GM18907 (cell line): ENCODE measurements around the gene TRABD.
"Not testable (repeated sequence)": the region's sequence is repeated elsewhere in the genome, so short reads cannot be mapped to it uniquely, and the experiment has no call there.

Experiments
- ATAC-seq: cut with Tn5 transposase; IDR thresholded peaks from one replicate; pipeline ENCODE4 v1.9.1; 2021; ENCODE audit warnings: mild to moderate bottlenecking, moderate library complexity; ENCODE audit not compliant: unreplicated experiment

TRABD gene, protein sequence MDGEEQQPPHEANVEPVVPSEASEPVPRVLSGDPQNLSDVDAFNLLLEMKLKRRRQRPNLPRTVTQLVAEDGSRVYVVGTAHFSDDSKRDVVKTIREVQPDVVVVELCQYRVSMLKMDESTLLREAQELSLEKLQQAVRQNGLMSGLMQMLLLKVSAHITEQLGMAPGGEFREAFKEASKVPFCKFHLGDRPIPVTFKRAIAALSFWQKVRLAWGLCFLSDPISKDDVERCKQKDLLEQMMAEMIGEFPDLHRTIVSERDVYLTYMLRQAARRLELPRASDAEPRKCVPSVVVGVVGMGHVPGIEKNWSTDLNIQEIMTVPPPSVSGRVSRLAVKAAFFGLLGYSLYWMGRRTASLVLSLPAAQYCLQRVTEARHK

DNA sequence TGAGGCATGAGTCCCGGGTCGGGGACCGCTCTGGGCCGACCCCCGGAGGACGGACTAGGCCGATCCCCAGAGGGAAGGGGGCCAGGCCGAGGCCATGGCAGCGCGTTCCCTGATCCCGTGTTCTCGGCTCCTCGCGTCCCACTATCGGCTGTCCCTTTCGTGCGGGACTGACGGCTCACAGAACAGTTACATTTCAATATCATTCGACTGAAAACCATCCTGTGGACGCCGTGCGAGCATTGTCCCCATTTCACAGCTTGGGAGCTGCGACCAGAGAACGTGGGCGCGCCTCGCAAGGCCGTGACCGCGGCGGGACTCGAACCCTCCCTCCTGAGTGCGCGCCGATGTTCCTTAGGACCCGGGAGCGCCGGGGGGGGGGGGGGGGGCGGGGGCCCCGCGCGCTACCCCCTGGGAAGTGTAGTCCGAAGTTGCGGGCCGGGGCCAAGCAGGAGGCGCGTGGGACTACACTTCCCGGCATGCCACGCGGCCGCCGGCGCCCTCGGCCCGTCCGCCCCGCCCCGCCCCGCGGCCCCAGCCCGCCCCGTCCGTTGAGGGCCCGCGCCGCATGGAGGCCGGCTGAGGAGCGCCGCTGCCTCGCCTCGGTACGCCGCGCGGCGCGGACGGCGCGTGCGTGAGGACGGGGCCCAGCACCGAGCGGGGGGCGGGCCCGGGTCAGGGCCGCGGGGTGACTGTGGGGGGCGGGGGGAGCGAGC is at the start of gene TRABD:
TSS of gene TRABD (plus strand) at position 539 of the 713 bp plus-strand sequence. CDS start 7,148 bp downstream, outside the sequence.
- ATAC-seq = no peak

DNA sequence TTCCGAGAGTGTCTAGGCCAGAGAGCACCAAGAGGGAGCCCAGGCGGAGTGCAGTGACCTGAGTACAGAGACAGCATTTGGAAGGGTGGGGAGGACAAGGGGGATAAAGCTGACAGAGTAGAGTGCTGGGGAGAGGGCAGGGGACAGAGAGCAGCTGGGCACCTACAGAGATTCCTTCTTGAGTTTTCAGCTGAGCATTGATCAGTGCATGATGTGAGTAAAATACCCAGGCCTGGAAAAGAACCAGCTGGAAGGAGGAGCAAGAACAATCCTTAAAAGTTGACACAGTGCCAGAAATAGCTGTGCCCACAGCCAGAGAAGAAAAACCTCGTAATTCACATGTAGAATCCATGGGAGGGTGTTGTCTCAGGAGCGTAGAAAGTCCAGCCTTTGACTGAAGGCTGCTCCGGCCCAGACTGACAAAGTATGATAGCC is 49.1 kb upstream of the TRABD start:
- no peak for ATAC-seq

DNA sequence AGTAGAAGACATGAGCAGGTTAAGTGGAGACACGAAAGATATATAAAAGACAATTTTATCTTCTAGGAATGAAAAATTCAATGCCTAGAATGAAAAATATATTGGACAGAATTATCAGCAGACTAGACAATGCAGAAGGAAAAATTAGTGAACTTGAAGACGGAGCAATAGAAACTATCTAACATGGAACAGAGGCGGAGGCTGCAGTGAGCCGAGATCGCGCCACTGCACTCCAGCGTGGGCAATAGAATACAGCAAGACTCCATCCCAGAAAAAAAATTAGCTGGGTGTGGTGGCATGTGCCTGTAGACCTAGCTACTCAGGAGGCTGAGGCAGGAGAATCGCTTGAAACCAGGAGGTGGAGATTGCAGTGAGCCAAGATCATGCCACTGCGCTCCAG is 48.4 kb upstream of the TRABD start:
- not testable (repeated sequence) for ATAC-seq

DNA sequence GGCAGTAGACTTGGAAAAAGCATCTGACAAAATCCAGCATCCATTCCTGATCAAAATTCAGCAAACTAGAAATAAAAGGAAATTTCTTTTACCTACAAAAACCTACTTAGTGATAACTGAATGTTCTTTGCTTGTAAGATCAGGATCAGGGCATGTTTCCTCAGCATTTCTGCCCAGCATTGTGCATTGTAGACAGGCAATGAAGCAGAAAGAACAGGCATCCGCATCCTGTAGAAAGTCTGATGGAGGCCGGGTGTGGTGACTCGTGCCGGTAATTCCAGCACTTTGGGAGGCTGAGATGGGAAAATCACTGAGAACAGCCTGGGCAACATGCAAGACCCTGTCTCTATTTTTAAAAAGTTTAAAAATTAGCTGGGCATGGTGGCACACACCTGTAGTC is 47.7 kb upstream of the TRABD start:
- no peak for ATAC-seq

DNA sequence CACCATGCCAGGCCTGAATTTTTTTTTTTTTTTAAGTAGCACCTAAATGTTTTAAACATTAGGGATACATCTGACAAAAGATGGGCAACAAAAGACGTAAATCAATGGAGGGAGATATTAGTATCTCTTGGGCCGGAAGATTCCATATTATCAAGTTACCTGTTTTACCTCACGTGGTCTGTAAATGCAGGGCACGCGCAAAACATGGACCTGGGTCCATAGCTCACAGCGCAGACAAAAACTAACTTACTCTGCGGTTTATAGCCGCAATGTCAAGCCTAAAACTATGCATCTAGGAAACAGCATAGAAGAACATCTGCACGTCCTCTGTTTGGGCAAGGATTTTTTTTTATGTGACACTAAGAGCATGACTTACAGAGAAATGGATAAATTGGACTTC is 46.7 kb upstream of the TRABD start:
- ATAC-seq = no peak

DNA sequence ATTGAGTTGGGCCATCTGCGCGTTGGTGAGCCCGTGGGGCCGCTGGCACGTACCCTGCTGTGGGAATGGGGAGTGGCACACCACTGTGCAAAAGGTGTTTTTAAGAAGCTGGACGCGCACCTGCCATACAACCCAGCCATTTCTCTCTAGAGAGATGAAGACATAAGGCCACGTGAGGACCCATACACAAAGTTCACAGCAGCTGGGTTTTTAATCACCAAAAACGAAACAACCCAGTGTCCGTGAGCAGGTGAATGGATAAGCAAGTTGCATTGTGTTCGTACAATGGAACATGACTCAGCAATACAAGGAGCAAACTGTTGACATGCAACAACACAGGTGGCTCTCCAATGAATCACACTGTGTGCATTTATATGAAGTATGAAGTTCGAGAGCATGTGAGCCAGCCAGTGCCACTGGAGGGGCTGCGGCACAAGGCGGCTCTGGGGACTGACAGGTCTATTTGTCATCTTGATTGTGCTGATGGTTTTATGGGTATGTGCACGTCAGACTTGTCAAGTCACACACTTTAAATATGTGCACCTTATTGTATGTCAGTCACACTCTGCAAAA is 45.8 kb upstream of the TRABD start:
- no peak for ATAC-seq

DNA sequence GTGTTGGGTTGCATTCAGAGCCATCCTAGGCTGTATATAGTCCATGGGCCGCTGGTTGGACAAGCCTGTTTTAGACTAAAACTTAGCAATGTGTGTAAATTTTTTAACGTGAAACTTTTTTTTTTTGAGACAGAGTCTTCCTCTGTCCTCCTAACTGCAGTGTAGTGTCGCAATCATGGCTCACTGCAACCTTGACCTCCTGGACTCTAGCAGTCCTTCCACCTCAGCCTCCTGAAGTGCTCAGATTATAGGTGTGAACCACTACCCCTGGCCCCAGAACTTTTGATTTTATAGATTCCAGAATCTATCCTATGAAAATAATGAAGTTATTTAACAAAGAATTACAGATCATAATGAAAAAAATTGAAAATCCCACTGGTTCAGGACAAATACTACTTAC is 45.1 kb upstream of the TRABD start:
- no peak for ATAC-seq

DNA sequence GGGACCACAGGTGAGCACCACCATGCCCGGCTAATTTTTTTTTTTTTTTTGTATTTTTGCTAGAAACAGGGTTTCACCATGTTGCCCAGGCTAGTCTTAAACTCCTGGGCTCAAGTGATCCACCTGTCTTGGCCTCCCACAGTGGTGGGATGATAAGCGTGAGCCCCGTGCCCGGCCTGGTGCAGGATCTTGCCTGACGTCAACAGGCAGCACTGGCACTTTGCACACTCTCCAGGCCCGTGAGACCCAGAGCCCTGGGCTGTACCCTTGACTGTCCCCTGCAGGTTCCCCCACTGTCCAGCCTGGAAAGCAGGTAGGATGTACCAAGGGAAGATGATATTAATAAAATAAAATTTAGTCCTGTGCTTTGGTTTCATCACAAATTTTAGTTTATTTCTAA is 44.3 kb upstream of the TRABD start:
- no peak for ATAC-seq

DNA sequence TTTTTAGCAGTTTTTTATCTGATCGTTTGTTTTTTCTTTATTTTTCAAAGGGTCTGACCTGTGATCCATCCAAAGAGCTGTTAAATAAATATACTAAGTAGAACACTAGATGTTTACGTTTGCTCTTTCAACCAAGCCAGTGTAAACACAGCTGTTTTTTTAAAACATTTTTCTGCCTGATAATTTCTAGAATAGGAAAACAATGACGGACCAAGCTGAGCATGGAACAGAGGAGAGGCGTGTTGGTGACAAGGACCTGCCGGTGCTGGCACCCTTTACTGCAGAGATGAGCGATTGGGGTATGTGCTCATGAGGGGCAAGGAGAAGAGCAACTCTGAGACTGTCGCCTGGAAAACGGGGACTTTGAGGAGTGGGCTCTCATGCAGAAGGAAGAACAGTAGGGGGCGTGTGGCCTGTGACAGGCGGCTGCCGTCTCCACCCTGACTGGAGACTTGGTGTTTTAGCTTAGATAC is 43.8 kb upstream of the TRABD start:
- ATAC-seq = no peak

DNA sequence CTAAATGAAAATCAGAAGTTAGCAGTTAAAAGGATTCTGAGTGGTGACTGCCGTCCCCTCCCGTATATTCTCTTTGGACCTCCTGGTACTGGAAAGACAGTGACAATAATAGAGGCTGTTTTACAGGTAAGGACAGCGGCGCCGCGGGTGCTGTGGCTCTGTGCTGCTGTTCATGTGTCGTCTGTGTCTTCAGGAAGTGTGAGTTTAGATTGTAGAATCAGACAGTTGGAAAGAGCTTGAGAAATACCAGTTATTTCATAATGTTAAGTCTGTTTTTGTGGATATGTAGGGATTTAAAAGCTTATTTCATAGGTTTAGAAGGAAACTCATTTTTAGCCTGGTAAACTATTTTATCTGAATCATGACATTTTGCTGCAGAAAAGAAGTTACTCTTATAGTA is 42.6 kb upstream of the TRABD start:
- ATAC-seq = no peak

DNA sequence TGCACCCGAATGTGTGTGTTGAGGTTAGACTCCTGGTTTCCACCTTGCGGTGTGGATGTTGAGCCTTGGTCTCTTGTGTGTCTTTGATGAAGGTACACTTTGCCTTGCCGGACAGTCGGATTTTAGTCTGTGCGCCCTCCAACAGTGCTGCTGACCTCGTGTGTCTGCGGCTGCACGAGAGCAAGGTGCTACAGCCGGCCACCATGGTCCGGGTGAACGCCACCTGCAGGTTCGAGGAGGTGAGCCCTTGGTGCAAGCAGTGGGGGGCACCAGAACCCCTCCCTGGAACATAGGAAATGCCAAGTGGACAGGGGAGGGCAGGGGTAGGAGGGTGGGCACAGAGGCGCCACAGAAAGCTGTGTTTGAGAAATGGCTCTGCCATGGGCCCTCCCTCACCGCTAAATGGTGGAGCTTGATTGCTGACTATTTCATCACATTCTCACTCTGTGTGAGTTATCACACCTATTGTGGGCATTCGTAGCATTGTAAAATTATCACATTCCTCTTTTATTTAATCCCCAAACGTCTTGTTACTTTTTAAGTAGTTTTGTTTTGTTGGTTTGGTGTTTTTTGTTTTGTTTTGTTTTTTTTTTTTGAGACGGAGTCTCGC is 41.6 kb upstream of the TRABD start:
- no peak for ATAC-seq

DNA sequence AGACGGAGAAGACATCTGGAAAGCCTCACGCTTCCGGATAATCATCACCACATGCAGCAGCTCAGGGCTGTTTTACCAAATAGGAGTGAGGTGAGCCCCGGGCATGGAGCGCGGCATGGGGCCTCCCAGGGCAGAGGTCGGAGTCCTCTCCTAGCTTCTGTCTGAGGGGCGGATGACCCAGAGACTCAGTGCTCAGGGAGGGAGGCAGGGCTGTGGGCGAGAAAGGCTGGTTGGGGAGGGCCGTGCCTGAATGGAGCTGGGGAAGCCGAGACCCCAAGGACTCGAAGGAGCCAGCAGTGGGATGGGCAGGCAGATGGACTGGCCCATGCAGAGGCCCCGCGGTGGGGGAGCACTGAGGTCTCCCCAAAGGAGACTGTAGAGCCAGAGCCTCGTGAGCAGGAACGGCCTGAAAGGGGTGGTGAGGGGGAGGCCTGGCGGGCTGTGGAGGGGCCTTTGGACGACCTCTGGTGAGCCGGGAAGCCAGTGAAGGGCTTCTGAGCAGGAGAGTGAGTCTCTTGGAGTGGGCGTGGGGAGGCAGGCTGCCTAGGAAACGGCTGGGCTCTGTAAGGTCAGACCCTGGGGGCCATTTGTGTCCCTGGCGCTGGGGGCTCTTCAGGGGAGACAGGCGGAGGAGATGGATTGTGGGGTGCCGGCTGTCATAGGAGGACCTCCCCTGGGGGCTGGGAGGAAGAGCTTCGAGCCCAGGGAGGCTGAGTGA is 39.8 kb upstream of the TRABD start:
- ATAC-seq = no peak

DNA sequence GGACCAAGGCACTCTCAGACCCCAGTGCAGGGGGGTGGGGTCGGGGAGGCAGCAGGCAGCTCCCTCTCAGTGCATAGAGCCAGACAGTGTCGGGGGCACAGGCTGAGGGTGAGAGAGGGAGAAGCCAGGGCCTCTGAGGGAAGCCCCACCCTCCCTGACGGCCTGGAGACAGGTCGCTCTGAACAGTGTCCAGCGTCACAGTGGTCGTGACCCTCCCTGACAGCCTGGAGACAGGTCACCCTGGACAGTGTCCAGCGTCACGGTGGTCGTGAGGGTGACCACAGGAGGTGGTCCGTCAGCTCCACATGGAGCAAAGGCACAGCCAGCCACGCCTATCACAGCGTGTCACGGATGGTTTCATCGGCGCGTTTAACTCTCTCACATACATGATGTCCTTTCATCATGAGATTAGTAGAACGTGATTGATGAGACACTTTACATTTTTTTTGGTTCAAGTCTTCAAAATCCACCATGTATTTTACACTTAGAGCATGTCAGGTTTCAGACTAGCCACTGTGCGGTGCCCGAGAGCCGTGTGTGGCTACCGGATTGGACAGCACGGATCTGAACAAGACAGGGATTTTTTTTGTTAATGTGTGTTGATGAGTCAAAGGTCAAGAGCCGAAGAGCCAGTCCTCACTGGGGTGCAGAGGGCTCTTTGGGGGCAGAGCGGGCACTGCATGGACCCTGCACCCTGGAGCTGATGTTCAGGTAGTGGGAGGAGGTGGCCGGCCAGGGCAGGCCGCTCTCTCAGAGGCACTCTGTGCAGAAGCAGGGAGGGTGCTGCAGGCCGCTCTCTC is 39.1 kb upstream of the TRABD start:
- no peak for ATAC-seq

DNA sequence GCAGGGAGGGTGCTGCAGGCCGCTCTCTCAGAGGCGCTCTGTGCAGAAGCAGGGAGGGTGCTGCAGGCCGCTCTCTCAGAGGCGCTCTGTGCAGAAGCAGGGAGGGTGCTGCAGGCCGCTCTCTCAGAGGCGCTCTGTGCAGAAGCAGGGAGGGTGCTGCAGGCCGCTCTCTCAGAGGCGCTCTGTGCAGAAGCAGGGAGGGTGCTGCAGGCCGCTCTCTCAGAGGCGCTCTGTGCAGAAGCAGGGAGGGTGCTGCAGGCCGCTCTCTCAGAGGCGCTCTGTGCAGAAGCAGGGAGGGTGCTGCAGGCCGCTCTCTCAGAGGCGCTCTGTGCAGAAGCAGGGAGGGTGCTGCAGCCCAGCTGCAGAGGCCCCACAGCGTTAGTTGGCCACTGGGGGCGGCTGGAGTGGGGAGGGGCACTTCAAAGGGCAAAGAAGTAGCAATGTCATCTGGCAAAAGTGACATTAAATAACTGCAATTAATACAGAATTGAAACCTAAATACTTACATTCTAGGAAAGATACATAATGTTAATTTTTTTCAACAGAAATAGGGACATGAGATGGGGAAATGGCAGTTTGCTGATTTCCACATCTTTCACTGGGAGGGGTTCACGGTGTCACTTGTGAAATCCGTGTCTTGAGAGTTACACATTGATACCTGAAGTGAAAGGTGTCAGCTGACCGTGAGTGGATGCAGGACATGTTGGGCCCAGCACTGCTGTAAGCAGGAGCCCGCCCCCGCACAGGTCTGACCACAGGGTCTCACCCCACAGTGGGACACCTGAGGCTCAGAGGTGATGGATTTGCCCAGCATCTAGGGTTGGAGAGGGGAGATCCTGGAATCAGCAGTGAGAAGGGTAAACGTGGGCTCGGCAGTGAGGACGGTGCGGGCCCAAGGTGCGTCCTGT is 38.2 kb upstream of the TRABD start:
- ATAC-seq = not testable (repeated sequence)

DNA sequence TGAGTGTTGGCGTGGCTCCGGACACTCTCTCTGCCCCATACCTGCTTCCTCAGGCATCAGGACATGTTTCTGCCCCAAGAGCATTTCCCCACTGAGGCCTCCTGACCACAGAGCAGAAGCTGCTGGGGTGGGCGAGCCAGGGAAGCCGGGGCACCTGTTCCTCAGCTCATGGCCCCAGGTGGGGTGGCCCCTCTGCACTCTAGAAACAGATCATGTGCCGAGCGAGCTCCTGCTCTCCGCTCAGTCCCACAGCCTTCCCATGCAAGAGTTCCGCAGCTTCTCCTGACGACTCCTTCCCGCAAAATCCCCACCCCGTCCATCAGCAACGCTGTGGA is 37.6 kb upstream of the TRABD start:
- ATAC-seq = no peak

DNA sequence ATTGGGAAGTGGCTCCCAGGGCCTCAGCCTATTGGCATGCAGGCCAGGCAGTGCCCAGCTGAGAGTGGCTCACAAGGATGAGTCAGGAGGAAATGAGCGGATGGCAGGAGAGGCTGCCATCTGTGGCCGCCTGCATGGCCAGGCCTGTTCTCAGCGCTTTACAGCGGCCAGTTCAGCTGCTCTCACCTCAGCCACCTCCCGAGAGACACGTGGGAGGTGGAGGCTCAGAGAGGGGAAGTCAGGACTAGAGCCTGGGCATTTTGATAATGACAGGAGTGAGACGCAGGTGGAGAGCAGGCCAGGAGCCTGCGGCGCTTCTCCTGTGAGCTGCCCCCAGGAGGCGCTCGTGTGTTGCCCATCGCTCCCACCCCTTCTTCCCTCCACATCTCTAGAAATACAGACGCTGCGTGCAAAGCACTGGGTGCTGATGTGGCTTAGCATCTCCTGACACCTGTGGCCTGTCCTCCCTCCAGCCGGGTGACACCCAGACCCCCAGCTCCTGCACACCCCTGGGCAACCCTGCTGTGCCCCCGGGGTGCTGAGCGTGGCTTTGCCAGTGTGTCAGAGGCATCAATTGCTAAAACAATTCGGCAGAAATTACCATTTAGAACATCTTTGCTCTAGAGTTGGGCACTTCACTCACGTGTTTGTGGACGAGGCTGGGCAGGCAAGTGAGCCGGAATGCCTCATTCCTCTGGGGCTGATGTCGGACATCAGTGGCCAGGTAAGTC is 36.6 kb upstream of the TRABD start:
- no peak for ATAC-seq

DNA sequence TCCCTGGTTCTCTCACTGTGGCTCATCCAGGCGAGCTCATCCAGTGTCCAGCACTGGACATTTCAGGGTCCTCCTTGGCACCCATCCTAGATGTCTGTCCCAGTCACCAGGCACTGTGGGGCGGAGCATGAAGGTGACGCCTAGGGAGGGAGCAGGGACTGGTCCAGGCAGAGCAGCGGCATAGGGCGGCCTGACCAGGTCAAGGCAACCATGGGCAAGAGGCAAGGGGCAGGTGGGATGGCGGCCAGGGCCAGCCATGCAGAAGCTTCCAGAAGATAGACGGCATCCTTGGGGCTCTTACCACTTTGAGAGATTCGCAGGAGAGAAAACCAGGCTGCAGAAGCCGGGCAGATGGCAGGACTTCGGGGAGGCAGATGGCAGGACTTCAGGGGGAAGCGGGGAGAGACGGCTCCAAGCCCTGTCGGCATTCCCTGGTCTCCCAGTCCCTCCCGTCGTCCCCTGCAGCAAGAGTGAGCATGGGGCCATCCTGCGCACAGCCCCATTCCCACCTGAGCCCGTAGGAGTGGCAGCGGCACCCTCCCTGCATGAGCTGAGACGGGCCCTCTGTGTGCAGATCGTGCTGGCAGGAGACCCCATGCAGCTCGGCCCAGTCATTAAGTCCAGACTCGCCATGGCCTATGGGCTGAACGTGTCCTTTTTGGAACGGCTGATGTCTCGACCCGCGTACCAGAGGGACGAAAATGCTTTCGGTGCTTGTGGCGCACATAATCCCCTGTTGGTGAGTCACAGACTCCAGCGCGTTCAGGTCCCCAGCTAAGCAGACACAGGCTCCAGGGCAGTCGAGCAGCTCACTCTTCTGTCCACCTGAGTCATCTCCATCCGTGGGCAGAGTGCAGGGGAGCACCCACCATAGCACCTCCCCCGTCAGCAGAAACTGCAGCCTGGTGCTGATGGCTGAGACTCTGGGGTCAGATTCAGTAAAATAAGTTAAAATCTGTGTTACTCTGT is 35.3 kb upstream of the TRABD start:
- no peak for ATAC-seq
